ENCODE data around the gene RAB5IF.

GRCh38 chr20:36584018-36584481 lies 21.5 kb upstream of the RAB5IF start:
- no peak for TF ChIP-seq CTCF (IDR thresholded peaks at IDR 0.05)
- no peak for TF ChIP-seq POLR2A (IDR thresholded peaks at IDR 0.05)

Data from thyroid gland (tissue), 4 donors.